ENCODE data around the gene LMF2. TPM values are rescaled to one million over a fixed set of nuclear protein-coding genes. Genes with fewer than 3 reads are reported as not detected.

Gene LMF2
- total RNA-seq, 4 donors from 2014 or later: 19.7 to 61.3 (median 32.0) TPM

DNA sequence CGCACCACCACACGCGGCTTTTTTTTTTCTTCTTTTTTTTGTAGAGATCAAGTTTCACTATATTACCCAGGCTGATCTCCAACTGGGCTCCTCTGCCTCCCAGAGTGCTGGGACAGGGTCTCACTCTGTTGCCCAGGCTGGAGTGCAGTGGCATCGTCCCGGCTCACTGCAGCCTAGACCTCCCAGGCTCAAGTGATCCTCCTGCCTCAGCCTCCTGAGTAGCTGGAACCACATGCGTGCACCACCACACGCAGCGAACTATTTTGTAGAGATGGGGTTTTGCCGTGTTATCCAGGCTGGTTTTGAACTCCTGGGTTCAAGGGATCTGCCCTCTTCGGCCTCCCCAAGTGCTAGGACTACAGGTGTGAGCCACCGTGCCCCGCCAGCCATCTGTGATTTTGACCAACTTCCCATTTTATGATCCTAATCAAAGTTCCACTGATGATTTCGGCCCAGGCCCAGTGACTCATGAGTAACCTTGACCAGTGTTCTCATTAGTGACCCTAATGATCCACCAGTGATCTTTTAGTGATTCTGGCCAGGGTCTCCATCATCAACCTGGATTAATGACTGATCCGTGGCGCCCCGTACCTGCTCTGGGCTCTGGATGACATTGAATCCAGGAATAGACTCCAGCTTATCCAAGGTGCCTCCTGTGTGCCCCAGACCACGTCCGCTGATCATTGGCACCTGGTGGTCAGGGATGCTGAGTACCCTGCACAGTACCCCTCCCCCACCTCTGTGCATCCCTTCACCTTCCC, 20.6 kb upstream of the LMF2 start:
- Histone ChIP-seq H3K9me3 (no peaks in the 10 kb centered on the region), H3K27ac (no peak overlapping the region), H3K27me3 (peaks cover 4 to 24% of the 10 kb centered on the region in 2 donors), H3K36me3 (no peaks in the 10 kb centered on the region), H3K4me1 (peaks cover 0 to 11% of the 10 kb centered on the region in 2 donors), H3K4me3 (no peak overlapping the region)
- no peak for DNase-seq
- no peak for TF ChIP-seq POLR2A (IDR thresholded peaks at IDR 0.05)
- TF ChIP-seq, protein P1, sequence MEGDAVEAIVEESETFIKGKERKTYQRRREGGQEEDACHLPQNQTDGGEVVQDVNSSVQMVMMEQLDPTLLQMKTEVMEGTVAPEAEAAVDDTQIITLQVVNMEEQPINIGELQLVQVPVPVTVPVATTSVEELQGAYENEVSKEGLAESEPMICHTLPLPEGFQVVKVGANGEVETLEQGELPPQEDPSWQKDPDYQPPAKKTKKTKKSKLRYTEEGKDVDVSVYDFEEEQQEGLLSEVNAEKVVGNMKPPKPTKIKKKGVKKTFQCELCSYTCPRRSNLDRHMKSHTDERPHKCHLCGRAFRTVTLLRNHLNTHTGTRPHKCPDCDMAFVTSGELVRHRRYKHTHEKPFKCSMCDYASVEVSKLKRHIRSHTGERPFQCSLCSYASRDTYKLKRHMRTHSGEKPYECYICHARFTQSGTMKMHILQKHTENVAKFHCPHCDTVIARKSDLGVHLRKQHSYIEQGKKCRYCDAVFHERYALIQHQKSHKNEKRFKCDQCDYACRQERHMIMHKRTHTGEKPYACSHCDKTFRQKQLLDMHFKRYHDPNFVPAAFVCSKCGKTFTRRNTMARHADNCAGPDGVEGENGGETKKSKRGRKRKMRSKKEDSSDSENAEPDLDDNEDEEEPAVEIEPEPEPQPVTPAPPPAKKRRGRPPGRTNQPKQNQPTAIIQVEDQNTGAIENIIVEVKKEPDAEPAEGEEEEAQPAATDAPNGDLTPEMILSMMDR (IDR thresholded peaks at IDR 0.05): no peak
- intact Hi-C loops (cut with DNase I; ENCODE audit: low total_unique reads): no loop called here

DNA sequence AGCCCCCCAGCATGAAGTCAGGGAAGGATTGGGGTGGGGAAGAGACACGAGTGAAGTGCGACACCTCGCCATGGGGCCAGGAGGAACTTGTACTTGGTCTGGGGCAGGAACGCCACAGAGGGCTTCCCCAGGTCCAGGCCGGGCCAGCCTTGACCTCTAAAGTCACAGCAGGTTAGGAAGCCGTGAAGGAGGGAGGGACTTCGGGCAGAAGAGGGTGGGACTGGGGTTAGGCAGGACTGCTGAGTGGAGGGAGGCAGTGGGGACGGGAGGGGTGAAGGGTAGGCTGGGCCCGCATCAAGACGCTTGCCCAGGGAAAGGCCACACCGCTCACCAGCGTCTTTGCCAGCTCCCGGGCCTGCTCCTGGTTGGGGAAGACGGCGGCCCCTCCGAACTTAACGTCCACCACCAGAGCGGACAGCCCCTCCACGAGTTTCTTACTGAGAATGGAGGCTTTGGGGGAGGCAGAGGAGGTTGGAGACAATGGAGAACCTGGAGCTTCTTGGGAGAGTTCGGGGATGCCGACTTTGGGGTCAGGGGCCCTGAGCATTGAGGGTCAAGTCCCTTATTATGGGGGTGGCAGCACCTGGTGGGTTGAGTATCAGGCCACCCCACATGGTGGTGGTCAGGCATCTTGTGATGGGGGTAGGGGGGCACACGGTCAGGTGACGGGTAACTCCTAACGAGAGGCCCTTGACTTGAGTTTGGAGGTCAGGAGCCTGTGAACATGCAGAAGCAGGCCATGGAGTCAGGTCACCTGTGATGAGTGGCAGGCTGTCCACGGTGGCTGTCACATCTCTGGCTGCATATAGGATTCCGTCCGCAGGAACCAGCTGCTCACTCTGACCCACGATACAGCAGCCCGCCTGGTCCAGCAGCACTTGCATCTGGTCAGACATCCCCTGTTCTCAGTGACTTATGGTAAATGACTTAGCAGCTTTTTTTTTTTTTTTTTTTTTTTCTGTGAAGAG, 19.6 kb upstream of the LMF2 start:
- H3K36me3 ChIP-seq: no peaks in the 10 kb centered on the region
- no peak for TF ChIP-seq POLR2A (IDR thresholded peaks at IDR 0.05)
- TF ChIP-seq, protein P1 (IDR thresholded peaks at IDR 0.05): no peak
- peak in 1 of 2 donors; percentile 43 for DNase-seq
- peaks cover 0 to 11% of the 10 kb centered on the region in 2 donors for H3K4me1 ChIP-seq
- intact Hi-C loops (cut with DNase I; ENCODE audit: low total_unique reads): no loop called here
- H3K27ac ChIP-seq: peak overlapping the region; percentile 86 to 88
- peaks cover 0 to 16% of the 10 kb centered on the region in 2 donors for H3K27me3 ChIP-seq
- H3K9me3 ChIP-seq: no peaks in the 10 kb centered on the region
- peak overlapping the region; percentile 72 to 83 for H3K4me3 ChIP-seq

DNA sequence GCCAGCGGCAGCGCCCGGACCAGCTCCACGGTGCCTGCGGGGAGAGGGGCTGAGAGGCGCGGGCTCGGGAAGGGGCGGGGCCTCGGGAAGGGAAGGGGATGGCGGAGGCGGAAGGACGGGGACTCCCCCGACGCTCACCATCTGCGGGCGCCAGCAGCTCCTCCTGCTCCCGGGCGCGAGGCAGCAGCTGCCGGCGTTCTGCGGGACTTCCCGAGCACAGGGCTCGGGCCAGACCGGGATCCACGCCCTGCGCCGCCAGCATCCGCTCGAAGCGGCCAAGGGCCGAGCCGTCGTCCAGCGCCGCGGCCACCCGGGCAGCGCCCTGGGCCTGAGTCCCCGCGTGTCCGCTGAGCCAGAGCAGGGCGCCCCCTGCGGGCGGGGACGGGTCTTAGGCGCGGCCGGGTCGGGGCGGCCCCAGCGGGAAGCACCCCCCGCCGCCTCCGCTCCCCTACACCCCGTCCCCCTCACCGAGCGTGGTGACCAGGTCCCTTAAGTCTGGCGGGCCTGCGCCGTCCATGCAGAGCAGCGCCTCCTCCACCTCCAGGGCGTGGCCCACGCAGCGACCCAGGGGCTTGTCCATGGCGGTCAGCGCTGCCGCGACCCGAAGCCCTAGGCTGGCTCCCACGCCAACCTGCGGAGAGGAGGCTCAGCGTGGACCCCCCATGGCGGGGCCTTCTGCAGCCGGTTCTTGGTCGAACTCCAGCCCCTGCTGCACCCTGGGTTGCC, 18.8 kb upstream of the LMF2 start:
- peaks cover 0 to 16% of the 10 kb centered on the region in 2 donors for H3K27me3 ChIP-seq
- peak overlapping the region; percentile 86 to 88 for H3K27ac ChIP-seq
- H3K4me3 ChIP-seq: peak overlapping the region; percentile 72 to 83
- no peaks in the 10 kb centered on the region for H3K9me3 ChIP-seq
- no peaks in the 10 kb centered on the region for H3K36me3 ChIP-seq
- peak; percentile 78 to 80 for DNase-seq
- H3K4me1 ChIP-seq: peaks cover 0 to 10% of the 10 kb centered on the region in 2 donors
- TF ChIP-seq, protein P1 (IDR thresholded peaks at IDR 0.05): peak; percentile 39 to 68 (median 60)
- TF ChIP-seq POLR2A (IDR thresholded peaks at IDR 0.05): no peak
- intact Hi-C loops (cut with DNase I; ENCODE audit: low total_unique reads): no loop called here

DNA sequence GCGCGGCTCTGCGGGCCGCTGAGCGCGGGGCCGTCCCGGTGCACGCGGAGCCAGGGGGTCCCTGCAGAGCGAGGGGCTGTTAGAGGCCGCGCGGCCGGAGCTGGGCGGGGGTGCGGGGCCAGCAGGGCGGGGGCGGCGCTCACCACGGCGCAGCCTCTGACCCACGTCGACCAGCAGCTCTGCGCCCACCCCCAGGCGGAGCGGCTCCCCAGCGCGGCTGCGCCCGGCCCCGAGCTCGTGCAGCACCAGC, 18.3 kb upstream of the LMF2 start:
- H3K4me1 ChIP-seq: peaks cover 0 to 5% of the 10 kb centered on the region in 2 donors
- intact Hi-C loops (cut with DNase I; ENCODE audit: low total_unique reads): no loop called here
- peak overlapping the region; percentile 86 to 88 for H3K27ac ChIP-seq
- TF ChIP-seq, protein P1 (IDR thresholded peaks at IDR 0.05): peak in 1 of 4 experiments; percentile 49
- no peak for TF ChIP-seq POLR2A (IDR thresholded peaks at IDR 0.05)
- H3K27me3 ChIP-seq: peaks cover 0 to 13% of the 10 kb centered on the region in 2 donors
- no peaks in the 10 kb centered on the region for H3K36me3 ChIP-seq
- no peaks in the 10 kb centered on the region for H3K9me3 ChIP-seq
- peak overlapping the region; percentile 72 to 83 for H3K4me3 ChIP-seq
- DNase-seq: no peak

Measured in uterus (tissue), 4 donors.